HepG2 (cell line): Measurements from ENCODE around the gene GLRB. TPM values are rescaled to one million over a fixed set of nuclear protein-coding genes. Genes with fewer than 3 reads are reported as not detected.

Source experiments
- ARHGAP35 ChIP-seq: sonication (generic); formaldehyde crosslinking; IDR thresholded peaks from 2 replicates; pipeline ENCODE4 v1.9.0; 2022; ENCODE audit warnings: mild to moderate bottlenecking, inconsistent platforms, moderate library complexity, missing genetic modification reagents, borderline replicate concordance
- ATF7 ChIP-seq, 2 experiments: fragments of 450-650 bp in 1 of 2; sonication (generic) in 1 of 2; formaldehyde crosslinking in 1 of 2; IDR thresholded peaks; 2 replicates each; pipeline versions ENCODE4 v1.4.0 to v1.6.1; 2016 to 2020; ENCODE audit warnings: antibody characterized with exemption in 1 of 2, mild to moderate bottlenecking in 1 of 2, missing genetic modification reagents in 1 of 2
- CBX1 ChIP-seq: IDR thresholded peaks from one replicate; pipeline ENCODE4 v1.6.1; 2016; ENCODE audit warnings: antibody characterized with exemption, low read depth
- CEBPB ChIP-seq: IDR thresholded peaks from 2 replicates; pipeline ENCODE4 v1.6.1; 2011; ENCODE audit warnings: low read depth, low read length, improper control_type of control experiment, borderline replicate concordance
- CENPX ChIP-seq: sonication (generic); formaldehyde crosslinking; IDR thresholded peaks from 2 replicates; pipeline ENCODE4 v1.9.0; 2021; ENCODE audit warnings: mild to moderate bottlenecking, missing genetic modification reagents, moderate library complexity
- CSRNP2 ChIP-seq: sonication (generic); formaldehyde crosslinking; conservative IDR thresholded peaks from 2 replicates; pipeline ENCODE4 v1.8.0; 2022; ENCODE audit warnings: low read depth, missing genetic modification reagents
- DBP ChIP-seq: sonication (generic); formaldehyde crosslinking; IDR thresholded peaks from 2 replicates; pipeline ENCODE4 v1.4.0; 2020; ENCODE audit warnings: missing genetic modification reagents; ENCODE audit errors: not compliant biosample characterization
- GTF3A ChIP-seq: sonication (generic); formaldehyde crosslinking; conservative IDR thresholded peaks from 2 replicates; pipeline ENCODE4 v1.4.0; 2020; ENCODE audit warnings: mild to moderate bottlenecking, missing genetic modification reagents
- KIAA2018 ChIP-seq: sonication (generic); formaldehyde crosslinking; IDR thresholded peaks from 2 replicates; pipeline ENCODE4 v1.5.0; 2020; ENCODE audit warnings: mild to moderate bottlenecking, missing genetic modification reagents, borderline replicate concordance
- KLF11 ChIP-seq: IDR thresholded peaks from 2 replicates; pipeline ENCODE4 v1.6.1; 2016; ENCODE audit warnings: missing compliant biosample characterization
- MATR3 ChIP-seq: sonication (generic); formaldehyde crosslinking; IDR thresholded peaks from 2 replicates; pipeline ENCODE4 v1.4.0; 2020; ENCODE audit warnings: missing genetic modification reagents
- NFIB ChIP-seq: sonication (generic); formaldehyde crosslinking; IDR thresholded peaks from 2 replicates; pipeline ENCODE4 v1.9.0; 2021; ENCODE audit warnings: missing genetic modification reagents, mild to moderate bottlenecking, borderline replicate concordance
- PHF5A ChIP-seq: IDR thresholded peaks from one replicate; pipeline ENCODE4 v1.6.1; 2018; ENCODE audit warnings: low read depth, missing genetic modification reagents; ENCODE audit not compliant: unreplicated experiment
- ZFP41 ChIP-seq: sonication (generic); formaldehyde crosslinking; IDR thresholded peaks from 2 replicates; pipeline ENCODE4 v1.4.0; 2020; ENCODE audit warnings: mild to moderate bottlenecking, missing genetic modification reagents, borderline replicate concordance
- ZNF343 ChIP-seq: sonication (generic); formaldehyde crosslinking; IDR thresholded peaks from 2 replicates; pipeline ENCODE4 v1.4.0; 2020; ENCODE audit warnings: mild to moderate bottlenecking, missing genetic modification reagents
- ZNF543 ChIP-seq: sonication (generic); formaldehyde crosslinking; IDR thresholded peaks from 2 replicates; pipeline ENCODE4 v1.4.0; 2020; ENCODE audit warnings: mild to moderate bottlenecking, missing genetic modification reagents
- ZNF598 ChIP-seq: sonication (generic); formaldehyde crosslinking; IDR thresholded peaks from 2 replicates; pipeline ENCODE4 v1.5.1; 2020; ENCODE audit warnings: mild to moderate bottlenecking, missing genetic modification reagents, borderline replicate concordance
- ZSCAN25 ChIP-seq: sonication (generic); formaldehyde crosslinking; IDR thresholded peaks from 2 replicates; pipeline ENCODE4 v1.8.0; 2022; ENCODE audit warnings: mild to moderate bottlenecking, missing genetic modification reagents
- polyA plus RNA-seq, 8 experiments: library from polyadenylated mRNA; depleted of rRNA in 3 of 8; stranded (reverse) in 7 of 8; unstranded in 1 of 8; fragments of >200 nt; fragmentation: Illumina TruSeq in 4 of 8; extraction: Trizol in 4 of 8; gene quantifications; 2 replicates each; pipeline versions ENCODE4 v1.2.1 to v1.2.3, GENCODE V29; 2011 to 2016; ENCODE audit warnings: low read depth in 4 of 8, missing spikeins in 1 of 8, mixed read lengths in 1 of 8; ENCODE audit not compliant: insufficient read depth in 1 of 8
- total RNA-seq, 5 experiments: library from RNA; depleted of rRNA; stranded (reverse); fragments of >200 nt; fragmentation: Illumina TruSeq; extraction: Trizol; gene quantifications; 2 replicates each; pipeline ENCODE4 v1.2.3, GENCODE V29; 2016; ENCODE audit warnings: low read depth in 1 of 5

Gene GLRB
- total and polyA plus RNA-seq, 2 of the 13 experiments (the other 11 are each of a cell fraction or from before 2014, with no cell fraction given) = 0.17 to 0.24 TPM

GRCh38 chr4:157220371-157220881, 144.5 kb downstream of the GLRB start, which contains the start of gene GRIA2 (continued):
- TF ChIP-seq KIAA2018 (CRISPR knock-in tag) = no peak
- TF ChIP-seq CENPX (CRISPR knock-in tag) = no peak
- TF ChIP-seq DBP (CRISPR knock-in tag) = peak; percentile 86
- TF ChIP-seq ZNF343 (CRISPR knock-in tag) = no peak
- TF ChIP-seq MATR3 (CRISPR knock-in tag) = no peak
- TF ChIP-seq ZFP41 (CRISPR knock-in tag) = no peak
- no peak for TF ChIP-seq NFIB
- TF ChIP-seq ZSCAN25 (CRISPR knock-in tag) = peak; percentile 60; the same call in 1 of the 2 replicates
- no peak for TF ChIP-seq CSRNP2 (CRISPR knock-in tag)
- TF ChIP-seq KLF11 (CRISPR knock-in tag) = peak; percentile 71; the same call in 1 of the 2 replicates
- TF ChIP-seq ARHGAP35 (CRISPR knock-in tag) = no peak
- no peak for TF ChIP-seq PHF5A (CRISPR knock-in tag)
- no peak for TF ChIP-seq ATF7 (IDR thresholded peaks at IDR 0.05)
- TF ChIP-seq ATF7 (CRISPR knock-in tag; IDR thresholded peaks at IDR 0.05) = no peak
- TF ChIP-seq ZNF543 (CRISPR knock-in tag) = no peak
- TF ChIP-seq CEBPB = no peak
- no peak for TF ChIP-seq CBX1
- no peak for TF ChIP-seq ZNF598 (CRISPR knock-in tag)
- no peak for TF ChIP-seq GTF3A (CRISPR knock-in tag)
